Measurements from ENCODE around the gene SPEM3. TPM values are rescaled to one million over a fixed set of nuclear protein-coding genes. Genes with fewer than 3 reads are reported as not detected.

Gene SPEM3
- total RNA-seq, 1 donor from 2014 or later, result not detected

DNA sequence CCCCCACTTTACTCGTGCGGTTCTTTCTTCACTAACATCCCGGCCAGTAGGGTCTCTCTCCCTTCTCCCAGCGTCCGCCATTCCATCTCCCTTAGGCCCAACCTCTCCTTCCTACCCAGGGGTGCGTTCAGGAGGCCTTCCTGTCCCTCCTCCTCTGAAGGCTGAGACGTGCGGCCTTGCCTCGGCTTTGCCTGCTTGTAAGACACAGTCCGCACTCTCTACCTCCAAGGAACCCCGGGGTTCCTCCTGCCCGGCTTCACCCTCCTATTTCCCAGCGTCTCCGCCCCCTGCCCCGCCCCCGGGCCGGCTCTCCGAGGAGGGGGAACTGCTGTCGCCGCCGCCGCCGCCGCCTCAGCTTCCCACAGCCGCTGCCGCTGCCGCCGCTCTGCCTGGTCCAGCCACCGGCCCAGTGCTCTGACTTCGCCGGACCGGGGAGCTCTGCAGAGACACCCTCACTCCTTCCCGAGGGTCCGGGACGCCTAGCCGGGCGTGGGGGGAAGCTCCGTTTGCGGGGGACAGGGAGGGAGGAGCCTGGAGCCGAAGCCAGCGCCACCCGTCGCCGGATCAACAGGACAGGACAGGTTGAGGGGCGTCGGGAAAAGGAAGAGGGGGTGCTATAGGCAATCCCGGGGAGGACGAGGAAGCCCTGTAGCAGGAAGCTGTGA is 9.4 kb downstream of the SPEM3 start:
- Mint-ChIP-seq H3K4me1 (peaks cover 43% of the 10 kb centered on the region), H3K4me3 (peak overlapping the region; percentile 90), H3K27ac (peak overlapping the region; percentile 74), H3K9me3 (no peaks in the 10 kb centered on the region), H3K36me3 (ENCODE audit: low read depth) (peaks cover 26% of the 10 kb centered on the region), H3K27me3 (peaks cover 12% of the 10 kb centered on the region)
- peak; percentile 93 for DNase-seq
- intact Hi-C loops (cut with micrococcal nuclease), result loop anchor here (2.0 to 5.0 kb wide), 3 partner anchors 221 to 404 kb away; partner anchors contain the start of genes ACADVL, DLG4 and SLC16A11

GRCh38 chr17:7438656-7439460 is 10.2 kb downstream of the SPEM3 start:
- peaks cover 43% of the 10 kb centered on the region for H3K4me1 Mint-ChIP-seq
- H3K27me3 Mint-ChIP-seq, result peaks cover 14% of the 10 kb centered on the region
- intact Hi-C loops (cut with micrococcal nuclease), result loop anchor here (5.0 kb wide), 2 partner anchors 222 to 403 kb away; partner anchors contain the start of genes ACADVL and DLG4
- H3K27ac Mint-ChIP-seq, result peak overlapping the region; percentile 74
- DNase-seq, result no peak
- no peaks in the 10 kb centered on the region for H3K9me3 Mint-ChIP-seq
- peaks cover 31% of the 10 kb centered on the region for H3K36me3 Mint-ChIP-seq (ENCODE audit: low read depth)
- peak overlapping the region; percentile 90 for H3K4me3 Mint-ChIP-seq

DNA sequence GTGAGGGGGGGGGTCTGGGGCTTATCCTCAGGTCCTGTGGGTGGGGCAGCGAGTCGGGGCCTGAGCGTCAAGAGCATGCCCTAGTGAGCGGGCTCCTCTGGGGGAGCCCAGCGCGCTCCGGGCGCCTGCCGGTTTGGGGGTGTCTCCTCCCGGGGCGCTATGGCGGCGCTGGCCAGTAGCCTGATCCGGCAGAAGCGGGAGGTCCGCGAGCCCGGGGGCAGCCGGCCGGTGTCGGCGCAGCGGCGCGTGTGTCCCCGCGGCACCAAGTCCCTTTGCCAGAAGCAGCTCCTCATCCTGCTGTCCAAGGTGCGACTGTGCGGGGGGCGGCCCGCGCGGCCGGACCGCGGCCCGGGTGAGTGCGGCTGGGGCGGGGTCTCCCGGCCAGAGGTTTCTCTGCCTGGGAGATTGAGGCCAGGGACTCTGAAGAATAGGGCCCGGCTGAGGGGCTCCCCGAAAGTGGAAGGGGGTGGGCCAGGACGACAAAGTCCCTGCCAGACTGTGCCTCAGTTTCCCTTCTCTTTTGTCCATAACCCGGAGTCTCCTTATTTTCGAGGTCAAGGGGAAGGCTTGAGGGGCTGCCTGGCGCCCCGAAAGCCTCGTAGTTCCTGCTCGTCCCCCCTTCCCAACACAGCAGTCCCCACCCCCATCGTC is 10.9 kb downstream of the SPEM3 start, which contains the start of gene FGF11:
Gene FGF11, plus strand, starts transcription at position 51 of the 651 bp plus-strand sequence. Its CDS starts 109 bp downstream, at position 160.
- H3K27me3 Mint-ChIP-seq, result peaks cover 16% of the 10 kb centered on the region
- DNase-seq, result peak; percentile 76
- H3K4me3 Mint-ChIP-seq, result peak within 1 kb of the TSS; percentile 90
- H3K36me3 Mint-ChIP-seq (ENCODE audit: low read depth), result peaks cover 34% of the 10 kb centered on the region
- H3K9me3 Mint-ChIP-seq, result no peaks in the 10 kb centered on the region
- H3K27ac Mint-ChIP-seq, result peak within 1 kb of the TSS; percentile 81
- H3K4me1 Mint-ChIP-seq, result peaks cover 44% of the 10 kb centered on the region
- intact Hi-C loops (cut with micrococcal nuclease), result loop anchor here (5.0 kb wide), 2 partner anchors 222 to 403 kb away; partner anchors contain the start of genes ACADVL and DLG4

- H3K36me3 Mint-ChIP-seq (ENCODE audit: low read depth), result peaks cover 34% of the 10 kb centered on the region
- intact Hi-C loops (cut with micrococcal nuclease), result no loop called here
- peak overlapping the region; percentile 90 for H3K4me3 Mint-ChIP-seq
- H3K27me3 Mint-ChIP-seq, result peaks cover 18% of the 10 kb centered on the region
- DNase-seq, result peak; percentile 86
- peak overlapping the region; percentile 81 for H3K27ac Mint-ChIP-seq
- H3K9me3 Mint-ChIP-seq, result no peaks in the 10 kb centered on the region
- H3K4me1 Mint-ChIP-seq, result peaks cover 44% of the 10 kb centered on the region
Measured at GRCh38 chr17:7440113-7440833, 11.6 kb downstream of the SPEM3 start.

GRCh38 chr17:7440834-7441195 is 12.2 kb downstream of the SPEM3 start:
- H3K27me3 Mint-ChIP-seq, result peaks cover 23% of the 10 kb centered on the region
- DNase-seq, result peak; percentile 68
- H3K4me1 Mint-ChIP-seq, result peaks cover 46% of the 10 kb centered on the region
- no peaks in the 10 kb centered on the region for H3K9me3 Mint-ChIP-seq
- H3K4me3 Mint-ChIP-seq, result peak overlapping the region; percentile 90
- H3K36me3 Mint-ChIP-seq (ENCODE audit: low read depth), result peaks cover 38% of the 10 kb centered on the region
- H3K27ac Mint-ChIP-seq, result no peak overlapping the region
- intact Hi-C loops (cut with micrococcal nuclease), result no loop called here

DNA sequence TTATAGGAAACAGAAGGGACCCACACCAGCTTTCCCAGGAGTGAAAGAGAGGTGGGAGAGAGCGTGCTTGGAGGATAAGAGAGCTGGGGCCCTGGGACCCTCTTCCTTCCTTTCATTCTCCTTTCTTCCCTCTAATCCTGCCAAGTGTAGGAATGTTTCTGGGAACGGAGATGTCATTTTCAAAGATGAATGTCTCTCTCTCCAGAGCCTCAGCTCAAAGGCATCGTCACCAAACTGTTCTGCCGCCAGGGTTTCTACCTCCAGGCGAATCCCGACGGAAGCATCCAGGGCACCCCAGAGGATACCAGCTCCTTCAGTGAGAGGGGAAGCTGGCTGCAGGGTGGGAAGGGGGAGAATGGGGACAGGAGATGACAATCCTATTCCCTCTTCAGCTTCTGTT is 12.6 kb downstream of the SPEM3 start:
- peak overlapping the region; percentile 90 for H3K4me3 Mint-ChIP-seq
- peaks cover 25% of the 10 kb centered on the region for H3K27me3 Mint-ChIP-seq

DNA sequence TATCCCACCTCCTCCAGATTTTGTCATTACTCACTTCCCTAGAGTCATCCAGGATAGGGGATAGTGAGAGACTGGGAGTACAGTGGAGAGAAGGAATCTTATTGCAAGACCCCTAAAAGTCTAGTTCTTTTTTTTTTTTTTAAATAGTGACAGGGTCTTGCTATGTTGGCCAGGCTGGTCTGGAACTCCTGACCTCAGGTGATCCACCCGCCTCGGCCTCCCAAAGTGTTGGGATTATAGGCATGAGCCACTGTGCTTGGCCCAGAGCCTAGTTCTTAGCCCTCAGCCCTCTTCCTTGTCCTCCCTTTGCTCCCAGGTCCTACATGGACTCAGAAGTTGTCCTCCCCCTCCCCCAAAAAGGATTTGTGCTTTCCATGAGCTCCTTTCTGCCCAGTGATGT is 13.5 kb downstream of the SPEM3 start:
- Mint-ChIP-seq H3K4me1 (peaks cover 43% of the 10 kb centered on the region), H3K36me3 (ENCODE audit: low read depth) (peaks cover 39% of the 10 kb centered on the region), H3K4me3 (peak overlapping the region; percentile 48), H3K27me3 (peaks cover 28% of the 10 kb centered on the region), H3K9me3 (no peaks in the 10 kb centered on the region), H3K27ac (no peak overlapping the region)
- no peak for DNase-seq
- intact Hi-C loops (cut with micrococcal nuclease), result no loop called here

More for the DNA sequence above, 12.6 kb downstream of the SPEM3 start:
- no peak for DNase-seq
- H3K9me3 Mint-ChIP-seq, result no peaks in the 10 kb centered on the region
- peaks cover 45% of the 10 kb centered on the region for H3K4me1 Mint-ChIP-seq
- no peak overlapping the region for H3K27ac Mint-ChIP-seq
- intact Hi-C loops (cut with micrococcal nuclease), result no loop called here
- H3K36me3 Mint-ChIP-seq (ENCODE audit: low read depth), result peaks cover 38% of the 10 kb centered on the region

- Mint-ChIP-seq H3K4me1 (peaks cover 37% of the 10 kb centered on the region), H3K4me3 (no peak overlapping the region), H3K27ac (peak overlapping the region; percentile 3), H3K36me3 (ENCODE audit: low read depth) (peaks cover 37% of the 10 kb centered on the region), H3K9me3 (no peaks in the 10 kb centered on the region), H3K27me3 (peaks cover 33% of the 10 kb centered on the region)
- no peak for DNase-seq
- intact Hi-C loops (cut with micrococcal nuclease), result no loop called here
Measured at GRCh38 chr17:7443499-7444485, 15.1 kb downstream of the SPEM3 start.

DNA sequence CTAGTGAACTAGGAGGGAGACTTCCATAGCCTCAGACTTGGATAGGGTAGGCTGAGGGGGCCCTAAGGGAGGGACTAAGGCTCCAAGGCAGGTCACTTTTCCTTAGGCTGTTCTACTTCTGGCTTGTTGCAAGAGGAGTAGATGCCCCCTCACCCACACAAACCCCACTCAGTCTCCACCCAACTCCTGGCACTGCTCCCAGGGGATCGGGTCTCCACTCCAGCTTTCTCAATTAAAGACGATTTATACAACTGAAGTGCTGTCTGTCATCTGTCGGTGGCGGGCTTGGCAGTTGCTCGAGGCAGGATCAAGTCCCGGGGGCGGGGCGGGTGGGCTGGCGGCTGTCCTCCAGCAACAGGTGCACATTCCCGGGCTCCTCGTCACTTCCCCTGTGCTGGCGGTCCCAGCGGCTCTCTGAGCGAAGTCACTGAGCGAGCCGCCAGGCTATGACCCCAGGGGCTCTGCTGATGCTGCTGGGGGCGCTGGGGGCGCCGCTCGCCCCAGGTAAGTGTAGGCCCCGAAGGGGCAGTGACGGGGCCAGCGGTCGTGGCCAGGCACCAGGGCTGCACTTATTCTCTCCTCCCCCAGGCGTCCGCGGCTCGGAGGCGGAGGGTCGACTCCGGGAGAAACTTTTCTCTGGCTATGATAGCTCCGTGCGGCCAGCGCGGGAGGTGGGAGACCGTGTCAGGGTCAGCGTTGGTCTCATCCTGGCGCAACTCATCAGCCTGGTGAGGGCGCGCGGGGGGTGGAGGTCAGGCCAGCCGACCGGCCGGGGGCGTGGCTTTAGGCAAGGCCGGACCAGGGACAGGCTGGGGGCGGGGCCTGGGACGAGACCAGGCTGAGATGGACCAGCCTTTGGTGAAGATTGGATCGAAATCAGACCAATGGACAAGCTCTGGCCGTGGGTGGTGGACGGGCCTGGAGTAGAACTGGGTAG is 16.3 kb downstream of the SPEM3 start, which contains the start of gene CHRNB1:
Gene CHRNB1, plus strand, starts transcription at position 380 of the 937 bp plus-strand sequence. Its CDS starts 67 bp downstream, at position 447.
- intact Hi-C loops (cut with micrococcal nuclease), result loop anchor here (1.0 kb wide), 1 partner anchor 10 kb away; no protein-coding TSS in a partner anchor
- peaks cover 32% of the 10 kb centered on the region for H3K4me1 Mint-ChIP-seq
- peak; percentile 76 for DNase-seq
- peak within 1 kb of the TSS; percentile 10 for H3K27ac Mint-ChIP-seq
- peaks cover 39% of the 10 kb centered on the region for H3K36me3 Mint-ChIP-seq (ENCODE audit: low read depth)
- peaks cover 29% of the 10 kb centered on the region for H3K27me3 Mint-ChIP-seq
- H3K4me3 Mint-ChIP-seq, result peak within 1 kb of the TSS; percentile 83
- no peaks in the 10 kb centered on the region for H3K9me3 Mint-ChIP-seq

DNA sequence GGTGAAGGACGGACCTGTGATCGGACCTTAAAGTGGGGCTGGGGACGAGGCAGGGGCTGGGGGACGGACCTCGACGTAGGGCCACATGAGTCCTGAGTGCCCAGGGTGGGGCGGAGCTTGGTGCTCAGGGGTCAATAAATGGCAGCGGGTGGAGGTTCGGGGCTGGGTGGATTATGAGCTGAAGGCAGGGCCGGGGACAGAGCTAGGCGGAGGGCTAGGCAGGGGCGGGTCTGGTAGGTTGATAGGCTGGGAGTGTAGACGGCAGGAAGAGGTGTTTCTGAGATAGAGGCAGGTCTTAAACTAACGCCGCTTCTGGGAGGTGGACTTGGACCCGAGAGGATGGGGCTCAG is 16.9 kb downstream of the SPEM3 start:
- DNase-seq, result peak; percentile 82
- intact Hi-C loops (cut with micrococcal nuclease), result loop anchor here (1.0 kb wide), 1 partner anchor 10 kb away; no protein-coding TSS in a partner anchor
- peaks cover 42% of the 10 kb centered on the region for H3K36me3 Mint-ChIP-seq (ENCODE audit: low read depth)

DNA sequence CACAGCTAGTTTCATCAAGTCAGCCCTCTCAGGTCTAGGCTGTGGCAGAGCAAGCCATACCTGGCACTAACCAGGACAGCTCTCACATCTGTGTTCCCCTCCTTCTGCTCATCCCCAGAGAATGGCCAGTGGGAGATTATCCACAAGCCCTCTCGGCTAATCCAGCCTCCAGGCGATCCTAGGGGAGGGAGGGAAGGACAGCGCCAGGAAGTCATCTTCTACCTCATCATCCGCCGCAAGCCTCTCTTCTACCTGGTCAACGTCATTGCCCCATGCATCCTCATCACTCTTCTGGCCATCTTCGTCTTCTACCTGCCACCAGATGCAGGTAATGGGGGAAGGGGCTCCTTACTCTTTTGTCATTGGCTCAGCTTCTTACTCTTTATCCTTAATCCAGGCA is 19.8 kb downstream of the SPEM3 start:
- Mint-ChIP-seq H3K27ac (no peak overlapping the region), H3K4me3 (no peak overlapping the region), H3K27me3 (peaks cover 22% of the 10 kb centered on the region), H3K36me3 (ENCODE audit: low read depth) (peaks cover 34% of the 10 kb centered on the region), H3K9me3 (no peaks in the 10 kb centered on the region), H3K4me1 (peaks cover 21% of the 10 kb centered on the region)
- intact Hi-C loops (cut with micrococcal nuclease), result no loop called here
- DNase-seq, result peak; percentile 53

More for the DNA sequence above, 16.9 kb downstream of the SPEM3 start:
- H3K27me3 Mint-ChIP-seq, result peaks cover 26% of the 10 kb centered on the region
- peak overlapping the region; percentile 83 for H3K4me3 Mint-ChIP-seq
- H3K4me1 Mint-ChIP-seq, result peaks cover 27% of the 10 kb centered on the region
- no peaks in the 10 kb centered on the region for H3K9me3 Mint-ChIP-seq
- peak overlapping the region; percentile 10 for H3K27ac Mint-ChIP-seq
